ENCODE data around the gene DDHD1. TPM values are rescaled to one million over a fixed set of nuclear protein-coding genes. Genes with fewer than 3 reads are reported as not detected.

The DDHD1 gene
- total RNA-seq, 1 experiment from 2014 or later: 20.0 TPM

DNA sequence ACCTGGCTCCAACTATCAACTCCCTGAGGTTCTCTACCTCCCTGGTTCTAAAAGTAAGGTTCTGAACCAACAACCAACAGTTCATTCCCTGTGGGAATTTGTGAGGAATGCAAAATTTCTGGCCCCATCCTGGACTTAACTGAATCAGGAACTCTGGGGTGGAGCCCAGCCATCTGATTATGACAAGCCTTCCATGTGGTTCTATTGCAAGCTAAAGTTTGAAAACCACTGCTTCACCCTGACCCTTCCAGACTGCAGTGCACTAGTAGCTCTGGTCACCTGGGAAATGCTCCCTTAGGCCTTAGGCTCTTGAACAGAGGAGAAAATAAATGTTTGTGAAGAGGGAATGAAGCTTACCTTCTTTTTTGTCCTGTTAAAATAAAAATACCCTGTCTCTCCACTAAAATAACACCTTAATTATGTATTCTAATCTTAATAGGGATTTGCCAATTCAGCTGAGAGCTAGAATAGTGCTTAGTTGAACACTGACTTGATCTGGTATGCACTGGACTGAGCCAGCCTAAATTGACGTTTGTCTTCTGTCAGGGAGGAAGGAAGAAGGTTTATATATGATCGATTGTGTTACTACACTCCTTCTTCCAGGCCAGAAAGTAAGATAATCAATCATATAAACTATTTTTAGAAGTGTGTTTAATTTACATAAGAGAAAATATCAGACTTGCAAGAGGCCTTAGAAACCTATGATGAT, 39.1 kb upstream of the DDHD1 start:
- no peaks in the 10 kb centered on the region for H3K36me3 Mint-ChIP-seq
- no peaks in the 10 kb centered on the region for H3K9me3 Mint-ChIP-seq
- no peak overlapping the region for H3K27ac Mint-ChIP-seq
- no peak for TF ChIP-seq SOX15 (CRISPR knock-in tag; IDR thresholded peaks at IDR 0.05)
- H3K4me3 Mint-ChIP-seq: no peak overlapping the region
- CTCF ChIA-PET: interaction anchor here (0.9 to 2.6 kb wide), 2 partner anchors 25 to 133 kb away, joined by 3 to 8 read pairs; no protein-coding TSS in a partner anchor
- DNase-seq (ENCODE audit: low spot score) (no peak), ATAC-seq (no peak)
- H3K27me3 Mint-ChIP-seq (ENCODE audit: low read depth): no peaks in the 10 kb centered on the region
- H3K4me1 Mint-ChIP-seq: peaks cover 14% of the 10 kb centered on the region
- POLR2A ChIA-PET: interaction anchor here (1.3 kb wide), 1 partner anchor 40 kb away, joined by 3 read pairs; no protein-coding TSS in a partner anchor

DNA sequence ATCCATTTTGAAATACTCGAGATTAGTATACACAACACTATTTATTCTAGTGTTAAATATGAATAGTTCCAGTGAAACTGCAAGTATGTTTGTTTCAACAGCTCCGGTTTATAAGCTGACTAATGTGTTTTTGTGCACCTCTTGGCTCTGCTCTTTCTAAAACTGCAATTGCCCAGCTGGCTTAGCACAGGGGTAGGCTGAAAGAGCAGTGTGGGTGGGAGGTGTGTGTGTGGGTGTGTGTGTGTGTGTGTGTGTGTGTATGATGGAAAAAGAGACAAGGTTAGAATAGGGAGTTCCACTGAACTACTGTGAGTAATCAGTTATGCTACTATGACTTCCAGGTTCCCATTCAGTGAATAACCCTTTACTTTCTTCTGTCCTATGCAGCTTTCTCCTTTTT, 37.8 kb upstream of the DDHD1 start:
- Mint-ChIP-seq H3K27ac (no peak overlapping the region), H3K9me3 (no peaks in the 10 kb centered on the region), H3K4me1 (peaks cover 14% of the 10 kb centered on the region), H3K4me3 (no peak overlapping the region), H3K36me3 (no peaks in the 10 kb centered on the region), H3K27me3 (ENCODE audit: low read depth) (no peaks in the 10 kb centered on the region)
- ChIA-PET CTCF (no interaction called here), POLR2A (no interaction called here)
- DNase-seq (ENCODE audit: low spot score) (no peak), ATAC-seq (no peak)
- TF ChIP-seq, protein P1, sequence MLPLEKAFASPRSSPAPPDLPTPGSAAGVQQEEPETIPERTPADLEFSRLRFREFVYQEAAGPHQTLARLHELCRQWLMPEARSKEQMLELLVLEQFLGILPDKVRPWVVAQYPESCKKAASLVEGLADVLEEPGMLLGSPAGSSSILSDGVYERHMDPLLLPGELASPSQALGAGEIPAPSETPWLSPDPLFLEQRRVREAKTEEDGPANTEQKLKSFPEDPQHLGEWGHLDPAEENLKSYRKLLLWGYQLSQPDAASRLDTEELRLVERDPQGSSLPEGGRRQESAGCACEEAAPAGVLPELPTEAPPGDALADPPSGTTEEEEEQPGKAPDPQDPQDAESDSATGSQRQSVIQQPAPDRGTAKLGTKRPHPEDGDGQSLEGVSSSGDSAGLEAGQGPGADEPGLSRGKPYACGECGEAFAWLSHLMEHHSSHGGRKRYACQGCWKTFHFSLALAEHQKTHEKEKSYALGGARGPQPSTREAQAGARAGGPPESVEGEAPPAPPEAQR (CRISPR knock-in tag; IDR thresholded peaks at IDR 0.05): no peak
- TF ChIP-seq, protein P2, sequence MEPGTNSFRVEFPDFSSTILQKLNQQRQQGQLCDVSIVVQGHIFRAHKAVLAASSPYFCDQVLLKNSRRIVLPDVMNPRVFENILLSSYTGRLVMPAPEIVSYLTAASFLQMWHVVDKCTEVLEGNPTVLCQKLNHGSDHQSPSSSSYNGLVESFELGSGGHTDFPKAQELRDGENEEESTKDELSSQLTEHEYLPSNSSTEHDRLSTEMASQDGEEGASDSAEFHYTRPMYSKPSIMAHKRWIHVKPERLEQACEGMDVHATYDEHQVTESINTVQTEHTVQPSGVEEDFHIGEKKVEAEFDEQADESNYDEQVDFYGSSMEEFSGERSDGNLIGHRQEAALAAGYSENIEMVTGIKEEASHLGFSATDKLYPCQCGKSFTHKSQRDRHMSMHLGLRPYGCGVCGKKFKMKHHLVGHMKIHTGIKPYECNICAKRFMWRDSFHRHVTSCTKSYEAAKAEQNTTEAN (CRISPR knock-in tag; IDR thresholded peaks at IDR 0.05): no peak
- TF ChIP-seq SOX15 (CRISPR knock-in tag; IDR thresholded peaks at IDR 0.05): no peak
- TF ChIP-seq, protein P3, sequence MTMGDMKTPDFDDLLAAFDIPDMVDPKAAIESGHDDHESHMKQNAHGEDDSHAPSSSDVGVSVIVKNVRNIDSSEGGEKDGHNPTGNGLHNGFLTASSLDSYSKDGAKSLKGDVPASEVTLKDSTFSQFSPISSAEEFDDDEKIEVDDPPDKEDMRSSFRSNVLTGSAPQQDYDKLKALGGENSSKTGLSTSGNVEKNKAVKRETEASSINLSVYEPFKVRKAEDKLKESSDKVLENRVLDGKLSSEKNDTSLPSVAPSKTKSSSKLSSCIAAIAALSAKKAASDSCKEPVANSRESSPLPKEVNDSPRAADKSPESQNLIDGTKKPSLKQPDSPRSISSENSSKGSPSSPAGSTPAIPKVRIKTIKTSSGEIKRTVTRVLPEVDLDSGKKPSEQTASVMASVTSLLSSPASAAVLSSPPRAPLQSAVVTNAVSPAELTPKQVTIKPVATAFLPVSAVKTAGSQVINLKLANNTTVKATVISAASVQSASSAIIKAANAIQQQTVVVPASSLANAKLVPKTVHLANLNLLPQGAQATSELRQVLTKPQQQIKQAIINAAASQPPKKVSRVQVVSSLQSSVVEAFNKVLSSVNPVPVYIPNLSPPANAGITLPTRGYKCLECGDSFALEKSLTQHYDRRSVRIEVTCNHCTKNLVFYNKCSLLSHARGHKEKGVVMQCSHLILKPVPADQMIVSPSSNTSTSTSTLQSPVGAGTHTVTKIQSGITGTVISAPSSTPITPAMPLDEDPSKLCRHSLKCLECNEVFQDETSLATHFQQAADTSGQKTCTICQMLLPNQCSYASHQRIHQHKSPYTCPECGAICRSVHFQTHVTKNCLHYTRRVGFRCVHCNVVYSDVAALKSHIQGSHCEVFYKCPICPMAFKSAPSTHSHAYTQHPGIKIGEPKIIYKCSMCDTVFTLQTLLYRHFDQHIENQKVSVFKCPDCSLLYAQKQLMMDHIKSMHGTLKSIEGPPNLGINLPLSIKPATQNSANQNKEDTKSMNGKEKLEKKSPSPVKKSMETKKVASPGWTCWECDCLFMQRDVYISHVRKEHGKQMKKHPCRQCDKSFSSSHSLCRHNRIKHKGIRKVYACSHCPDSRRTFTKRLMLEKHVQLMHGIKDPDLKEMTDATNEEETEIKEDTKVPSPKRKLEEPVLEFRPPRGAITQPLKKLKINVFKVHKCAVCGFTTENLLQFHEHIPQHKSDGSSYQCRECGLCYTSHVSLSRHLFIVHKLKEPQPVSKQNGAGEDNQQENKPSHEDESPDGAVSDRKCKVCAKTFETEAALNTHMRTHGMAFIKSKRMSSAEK (CRISPR knock-in tag; IDR thresholded peaks at IDR 0.05; ENCODE audit: borderline replicate concordance): no peak
- TF ChIP-seq, protein P4, sequence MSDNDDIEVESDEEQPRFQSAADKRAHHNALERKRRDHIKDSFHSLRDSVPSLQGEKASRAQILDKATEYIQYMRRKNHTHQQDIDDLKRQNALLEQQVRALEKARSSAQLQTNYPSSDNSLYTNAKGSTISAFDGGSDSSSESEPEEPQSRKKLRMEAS (CRISPR knock-in tag; IDR thresholded peaks at IDR 0.05): no peak

DNA sequence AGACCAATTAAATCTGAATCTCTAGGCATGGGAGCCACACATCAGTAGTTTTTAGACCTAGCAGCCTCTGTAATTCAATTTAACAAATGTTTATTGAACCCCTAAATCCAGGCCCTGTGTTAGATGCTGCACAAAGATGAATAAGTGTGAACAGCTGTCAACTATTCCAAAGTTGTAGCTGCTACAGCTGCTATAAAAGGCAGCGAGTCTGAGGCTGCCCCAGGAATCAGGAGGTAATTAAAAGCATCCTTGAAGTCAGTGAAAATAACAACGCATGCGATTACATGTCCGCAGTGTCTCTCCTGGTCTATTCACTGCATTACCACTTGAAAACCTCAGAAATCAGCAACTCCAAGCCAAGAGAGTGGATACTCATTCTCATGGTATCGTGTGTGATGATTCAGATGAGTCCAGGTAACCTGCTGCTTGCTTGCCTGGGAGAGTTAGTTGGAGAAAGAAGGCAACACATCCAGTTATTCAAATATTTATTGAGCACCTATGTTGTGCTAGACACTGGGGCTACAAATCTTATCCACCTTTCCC, 34.9 kb upstream of the DDHD1 start:
- Mint-ChIP-seq H3K4me3 (no peak overlapping the region), H3K9me3 (no peaks in the 10 kb centered on the region), H3K27me3 (ENCODE audit: low read depth) (no peaks in the 10 kb centered on the region), H3K27ac (no peak overlapping the region), H3K4me1 (peaks cover 23% of the 10 kb centered on the region), H3K36me3 (no peaks in the 10 kb centered on the region)
- ChIA-PET CTCF (no interaction called here), POLR2A (no interaction called here)
- DNase-seq (ENCODE audit: low spot score): no peak
- ATAC-seq: no peak
- no peak for TF ChIP-seq ZNF232 (CRISPR knock-in tag; IDR thresholded peaks at IDR 0.05)
- TF ChIP-seq SMAD3 (CRISPR knock-in tag; IDR thresholded peaks at IDR 0.05; ENCODE audit: borderline replicate concordance): no peak
- TF ChIP-seq, protein P5, sequence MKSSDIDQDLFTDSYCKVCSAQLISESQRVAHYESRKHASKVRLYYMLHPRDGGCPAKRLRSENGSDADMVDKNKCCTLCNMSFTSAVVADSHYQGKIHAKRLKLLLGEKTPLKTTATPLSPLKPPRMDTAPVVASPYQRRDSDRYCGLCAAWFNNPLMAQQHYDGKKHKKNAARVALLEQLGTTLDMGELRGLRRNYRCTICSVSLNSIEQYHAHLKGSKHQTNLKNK (CRISPR knock-in tag; IDR thresholded peaks at IDR 0.05): no peak
- TF ChIP-seq MYBL2 (CRISPR knock-in tag; IDR thresholded peaks at IDR 0.05): no peak
- TF ChIP-seq KAT7 (CRISPR knock-in tag; IDR thresholded peaks at IDR 0.05; ENCODE audit: borderline replicate concordance): no peak
- TF ChIP-seq MXD4 (CRISPR knock-in tag; IDR thresholded peaks at IDR 0.05; ENCODE audit: borderline replicate concordance): no peak
- no peak for TF ChIP-seq ZNF121 (CRISPR knock-in tag; IDR thresholded peaks at IDR 0.05)
- TF ChIP-seq, protein P6, sequence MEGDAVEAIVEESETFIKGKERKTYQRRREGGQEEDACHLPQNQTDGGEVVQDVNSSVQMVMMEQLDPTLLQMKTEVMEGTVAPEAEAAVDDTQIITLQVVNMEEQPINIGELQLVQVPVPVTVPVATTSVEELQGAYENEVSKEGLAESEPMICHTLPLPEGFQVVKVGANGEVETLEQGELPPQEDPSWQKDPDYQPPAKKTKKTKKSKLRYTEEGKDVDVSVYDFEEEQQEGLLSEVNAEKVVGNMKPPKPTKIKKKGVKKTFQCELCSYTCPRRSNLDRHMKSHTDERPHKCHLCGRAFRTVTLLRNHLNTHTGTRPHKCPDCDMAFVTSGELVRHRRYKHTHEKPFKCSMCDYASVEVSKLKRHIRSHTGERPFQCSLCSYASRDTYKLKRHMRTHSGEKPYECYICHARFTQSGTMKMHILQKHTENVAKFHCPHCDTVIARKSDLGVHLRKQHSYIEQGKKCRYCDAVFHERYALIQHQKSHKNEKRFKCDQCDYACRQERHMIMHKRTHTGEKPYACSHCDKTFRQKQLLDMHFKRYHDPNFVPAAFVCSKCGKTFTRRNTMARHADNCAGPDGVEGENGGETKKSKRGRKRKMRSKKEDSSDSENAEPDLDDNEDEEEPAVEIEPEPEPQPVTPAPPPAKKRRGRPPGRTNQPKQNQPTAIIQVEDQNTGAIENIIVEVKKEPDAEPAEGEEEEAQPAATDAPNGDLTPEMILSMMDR (IDR thresholded peaks at IDR 0.05): no peak
- TF ChIP-seq ZNF416 (CRISPR knock-in tag; IDR thresholded peaks at IDR 0.05): no peak
- no peak for TF ChIP-seq TP53 (CRISPR knock-in tag; IDR thresholded peaks at IDR 0.05)
- TF ChIP-seq, protein P7, sequence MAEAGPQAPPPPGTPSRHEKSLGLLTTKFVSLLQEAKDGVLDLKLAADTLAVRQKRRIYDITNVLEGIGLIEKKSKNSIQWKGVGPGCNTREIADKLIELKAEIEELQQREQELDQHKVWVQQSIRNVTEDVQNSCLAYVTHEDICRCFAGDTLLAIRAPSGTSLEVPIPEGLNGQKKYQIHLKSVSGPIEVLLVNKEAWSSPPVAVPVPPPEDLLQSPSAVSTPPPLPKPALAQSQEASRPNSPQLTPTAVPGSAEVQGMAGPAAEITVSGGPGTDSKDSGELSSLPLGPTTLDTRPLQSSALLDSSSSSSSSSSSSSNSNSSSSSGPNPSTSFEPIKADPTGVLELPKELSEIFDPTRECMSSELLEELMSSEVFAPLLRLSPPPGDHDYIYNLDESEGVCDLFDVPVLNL (CRISPR knock-in tag; IDR thresholded peaks at IDR 0.05; ENCODE audit: borderline replicate concordance, low read depth): no peak
- TF ChIP-seq CREB1 (CRISPR knock-in tag; IDR thresholded peaks at IDR 0.05): no peak
- TF ChIP-seq TCF7 (CRISPR knock-in tag; IDR thresholded peaks at IDR 0.05; ENCODE audit: low read depth): no peak
- TF ChIP-seq NR1H2 (CRISPR knock-in tag; IDR thresholded peaks at IDR 0.05): no peak
